ENCODE results near the gene RNASE4. TPM values are rescaled to one million over a fixed set of nuclear protein-coding genes. Genes with fewer than 3 reads are reported as not detected.

The RNASE4 gene
- total RNA-seq, 1 experiment from 2014 or later: 4.6 TPM

Other genes with a start within 250 kb of the RNASE4 start
- gene KLHL33, start 248.4 kb upstream of the RNASE4 start, total RNA-seq (2014; rRNA removed; shearing (Covaris generic)): not detected in 2 replicates
- 27.3 and 64.2 TPM in 2 replicates for gene OSGEP, start 229.7 kb upstream of the RNASE4 start, total RNA-seq (2014; rRNA removed; shearing (Covaris generic))
- 43.8 and 60.4 TPM in 2 replicates for gene APEX1, start 229.3 kb upstream of the RNASE4 start, total RNA-seq (2014; rRNA removed; shearing (Covaris generic))
- gene PIP4P1, start 223.1 kb upstream of the RNASE4 start, total RNA-seq (2014; rRNA removed; shearing (Covaris generic)): 18.9 and 20.5 TPM in 2 replicates
- gene PNP, start 215.2 kb upstream of the RNASE4 start, total RNA-seq (2014; rRNA removed; shearing (Covaris generic)): 27.3 and 34.8 TPM in 2 replicates
- not detected in 2 replicates for gene RNASE10, start 179.0 kb upstream of the RNASE4 start, total RNA-seq (2014; rRNA removed; shearing (Covaris generic))
- gene RNASE9, start 123.5 kb upstream of the RNASE4 start, total RNA-seq (2014; rRNA removed; shearing (Covaris generic)): not detected in 2 replicates
- not detected in 2 replicates for gene RNASE11, start 96.6 kb upstream of the RNASE4 start, total RNA-seq (2014; rRNA removed; shearing (Covaris generic))
- not detected in 2 replicates for gene RNASE12, start 93.2 kb upstream of the RNASE4 start, total RNA-seq (2014; rRNA removed; shearing (Covaris generic))
- not detected in 2 replicates for gene OR6S1, start 42.9 kb upstream of the RNASE4 start, total RNA-seq (2014; rRNA removed; shearing (Covaris generic))
- gene ANG, start 4.2 kb downstream of the RNASE4 start, total RNA-seq (2014; rRNA removed; shearing (Covaris generic)): 2.7 and 4.4 TPM in 2 replicates
- gene EDDM3A, start 61.3 kb downstream of the RNASE4 start, total RNA-seq (2014; rRNA removed; shearing (Covaris generic)): not detected in 2 replicates
- gene EDDM3B, start 83.8 kb downstream of the RNASE4 start, total RNA-seq (2014; rRNA removed; shearing (Covaris generic)): not detected in 2 replicates
- gene RNASE6, start 96.7 kb downstream of the RNASE4 start, total RNA-seq (2014; rRNA removed; shearing (Covaris generic)): not detected in 2 replicates
- not detected in 2 replicates for gene RNASE1, start 118.3 kb downstream of the RNASE4 start, total RNA-seq (2014; rRNA removed; shearing (Covaris generic))
- not detected in 2 replicates for gene RNASE3, start 206.8 kb downstream of the RNASE4 start, total RNA-seq (2014; rRNA removed; shearing (Covaris generic))